ENCODE measurements around the gene SAA4. TPM values are rescaled to one million over a fixed set of nuclear protein-coding genes. Genes with fewer than 3 reads are reported as not detected.
"Not testable (repeated sequence)": the region's sequence is repeated elsewhere in the genome, so short reads cannot be mapped to it uniquely, and the experiment has no call there.

The SAA4 gene
- total and polyA plus RNA-seq, 10 of the 15 experiments (the other 5 are each of a cell fraction or from before 2014, with no cell fraction given) = not detected

GRCh38 chr11:18246379-18247190 is 10.0 kb upstream of the SAA4 start:
- ChIA-PET SMC1A (ENCODE audit: uncharacterized antibody, unreplicated experiment) (interaction anchor here (1.3 to 4.8 kb wide), 6 partner anchors 19 to 149 kb away, joined by 3 to 48 read pairs (median 30); partner anchors contain the start of genes HPS5, LDHA and SAA1), RAD21 (ENCODE audit: unreplicated experiment) (interaction anchor here (1.1 to 4.3 kb wide), 3 partner anchors 75 to 518 kb away, joined by 3 to 39 read pairs (median 5); partner anchors contain the start of gene LDHA), POLR2A (interaction anchor here (1.4 to 1.6 kb wide), 2 partner anchors 75 to 149 kb away, joined by 3 to 4 read pairs; partner anchors contain the start of gene HPS5), CTCF (interaction anchor here (1.1 to 1.4 kb wide), 4 partner anchors 19 to 517 kb away, joined by 3 read pairs; partner anchors contain the start of gene SAA1)
- ATAC-seq (peak; percentile 83), FAIRE-seq (peak; percentile 96), DNase-seq (ENCODE audit: low read depth, low spot score) (peak; percentile 66)
- H3K27me3 ChIP-seq (replicated peaks in 1 of 2; ENCODE audit: control insufficient read depth in 2 of 2, insufficient read depth in 2 of 2, low read length in 1 of 2); H3K79me2 ChIP-seq (ENCODE audit: control insufficient read depth, insufficient read depth, low read length); BruUV-seq (replicated peaks); H3K36me3 ChIP-seq (ENCODE audit: control insufficient read depth in 2 of 2, insufficient read depth in 2 of 2, low read length in 1 of 2); H4K20me1 ChIP-seq (ENCODE audit: control insufficient read depth, insufficient read depth); H3K9me3 ChIP-seq (replicated peaks; ENCODE audit: control insufficient read depth, insufficient read depth, low read length); H3K9ac ChIP-seq (ENCODE audit: control insufficient read depth, insufficient read depth, low read length); H2AFZ ChIP-seq (ENCODE audit: control insufficient read depth, low read depth, low read length); in situ Hi-C loops (cut with MboI): not testable (repeated sequence)
- WGBS (ENCODE audit: insufficient coverage, insufficient replicate concordance, low lambda C conversion rate, missing lambda C conversion rate) = under 1% methylated on average over 10 of the region's 11 CpGs
- peak overlapping the region; percentile 45 for H3K4me2 ChIP-seq (ENCODE audit: control insufficient read depth, insufficient read depth)
- H3K4me3 ChIP-seq = 0 out of 2 replicates have a peak overlapping the region, but pooled peaks have one; percentile 30
- intact Hi-C loops (cut with micrococcal nuclease; ENCODE audit: unreplicated experiment) = loop anchor here (1.0 to 10.0 kb wide), 5 partner anchors 22 to 478 kb away; partner anchors contain the start of genes IGSF22 and TSG101
- H3K4me1 ChIP-seq (ENCODE audit: control insufficient read depth, insufficient read depth, low read length) = peaks cover 25% of the 10 kb centered on the region
- peak overlapping the region; percentile 85 for H3K27ac ChIP-seq (ENCODE audit: control insufficient read depth, insufficient read depth)
- peak; percentile 76 for TF ChIP-seq RUNX3 (IDR thresholded peaks at IDR 0.05; ENCODE audit: low read length)
- TF ChIP-seq MXI1 (IDR thresholded peaks at IDR 0.05; ENCODE audit: low read depth, low read length) = 0 out of 2 replicates have a peak, but pooled peaks have one; percentile 38
- TF ChIP-seq ETV6 (conservative IDR thresholded peaks at IDR 0.05 in 1 of 2, IDR thresholded peaks at IDR 0.05 in 1 of 2; ENCODE audit: borderline replicate concordance in 1 of 2, low read depth in 1 of 2) = peak in 1 of 2 experiments; percentile 54; a peak in 2 of 4 replicates
- 0 out of 3 replicates have a peak, but pooled peaks have one; percentile 34 for TF ChIP-seq POU2F2 (IDR thresholded peaks at IDR 0.05; ENCODE audit: borderline replicate concordance, low read depth, low read length)
- TF ChIP-seq DPF2 (IDR thresholded peaks at IDR 0.05) = peak; percentile 82; the same call in 1 of the 2 replicates
- 0 out of 2 replicates have a peak, but pooled peaks have one; percentile 44 for TF ChIP-seq MLLT1 (IDR thresholded peaks at IDR 0.05)
- 0 out of 2 replicates have a peak, but pooled peaks have one; percentile 5 for TF ChIP-seq MTA2 (IDR thresholded peaks at IDR 0.05; ENCODE audit: low read depth)
- peak; percentile 34; the same call in 1 of the 2 replicates for TF ChIP-seq HDGF (IDR thresholded peaks at IDR 0.05)
- TF ChIP-seq EED (IDR thresholded peaks at IDR 0.05; ENCODE audit: low read depth) = peak; percentile 84
- TF ChIP-seq CREM (IDR thresholded peaks at IDR 0.05; ENCODE audit: low read depth) = peak; percentile 40; the same call in 1 of the 2 replicates
- TF ChIP-seq, protein P1, sequence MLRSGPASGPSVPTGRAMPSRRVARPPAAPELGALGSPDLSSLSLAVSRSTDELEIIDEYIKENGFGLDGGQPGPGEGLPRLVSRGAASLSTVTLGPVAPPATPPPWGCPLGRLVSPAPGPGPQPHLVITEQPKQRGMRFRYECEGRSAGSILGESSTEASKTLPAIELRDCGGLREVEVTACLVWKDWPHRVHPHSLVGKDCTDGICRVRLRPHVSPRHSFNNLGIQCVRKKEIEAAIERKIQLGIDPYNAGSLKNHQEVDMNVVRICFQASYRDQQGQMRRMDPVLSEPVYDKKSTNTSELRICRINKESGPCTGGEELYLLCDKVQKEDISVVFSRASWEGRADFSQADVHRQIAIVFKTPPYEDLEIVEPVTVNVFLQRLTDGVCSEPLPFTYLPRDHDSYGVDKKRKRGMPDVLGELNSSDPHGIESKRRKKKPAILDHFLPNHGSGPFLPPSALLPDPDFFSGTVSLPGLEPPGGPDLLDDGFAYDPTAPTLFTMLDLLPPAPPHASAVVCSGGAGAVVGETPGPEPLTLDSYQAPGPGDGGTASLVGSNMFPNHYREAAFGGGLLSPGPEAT (IDR thresholded peaks at IDR 0.05; ENCODE audit: low read depth) = peak; percentile 52; the same call in 1 of the 2 replicates
- peak; percentile 29; the same call in 1 of the 2 replicates for TF ChIP-seq JUND (IDR thresholded peaks at IDR 0.05; ENCODE audit: low read depth, low read length)
- peak; percentile 63 for TF ChIP-seq ATF7 (IDR thresholded peaks at IDR 0.05; ENCODE audit: low read depth)
- peak; percentile 37 for TF ChIP-seq NFIC (IDR thresholded peaks at IDR 0.05; ENCODE audit: low read depth, low read length)
- peak; percentile 83 for TF ChIP-seq IKZF1 (conservative IDR thresholded peaks at IDR 0.05)
- 0 out of 2 replicates have a peak, but pooled peaks have one; percentile 23 for TF ChIP-seq BCL11A (IDR thresholded peaks at IDR 0.05; ENCODE audit: low read depth, low read length)
- TF ChIP-seq BHLHE40 (IDR thresholded peaks at IDR 0.05; ENCODE audit: borderline replicate concordance in 1 of 2, low read depth in 2 of 2, low read length in 1 of 2) = peak in 1 of 2 experiments; percentile 90; a peak in 2 of 4 replicates
- TF ChIP-seq IRF4 (IDR thresholded peaks at IDR 0.05; ENCODE audit: low read depth, low read length) = peak; percentile 80
- TF ChIP-seq TCF3 (IDR thresholded peaks at IDR 0.05; ENCODE audit: borderline replicate concordance, insufficient read depth, low read depth, low read length) = 0 out of 2 replicates have a peak, but pooled peaks have one; percentile 14
- peak; percentile 70; the same call in 1 of the 2 replicates for TF ChIP-seq TCF12 (IDR thresholded peaks at IDR 0.05; ENCODE audit: low read depth, low read length)
- peak; percentile 80 for TF ChIP-seq NBN (IDR thresholded peaks at IDR 0.05)

All from GM12878 (cell line).